Islet precursor cell (in vitro differentiated cells): ENCODE data around the gene BOLA3.
"Not testable (repeated sequence)": the region's sequence is repeated elsewhere in the genome, so short reads cannot be mapped to it uniquely, and the experiment has no call there.

Source experiments
- DNase-seq: peaks from one replicate; pipeline ENCODE4 v3.0.0-alpha.2; 2018

The BOLA3 gene

DNA sequence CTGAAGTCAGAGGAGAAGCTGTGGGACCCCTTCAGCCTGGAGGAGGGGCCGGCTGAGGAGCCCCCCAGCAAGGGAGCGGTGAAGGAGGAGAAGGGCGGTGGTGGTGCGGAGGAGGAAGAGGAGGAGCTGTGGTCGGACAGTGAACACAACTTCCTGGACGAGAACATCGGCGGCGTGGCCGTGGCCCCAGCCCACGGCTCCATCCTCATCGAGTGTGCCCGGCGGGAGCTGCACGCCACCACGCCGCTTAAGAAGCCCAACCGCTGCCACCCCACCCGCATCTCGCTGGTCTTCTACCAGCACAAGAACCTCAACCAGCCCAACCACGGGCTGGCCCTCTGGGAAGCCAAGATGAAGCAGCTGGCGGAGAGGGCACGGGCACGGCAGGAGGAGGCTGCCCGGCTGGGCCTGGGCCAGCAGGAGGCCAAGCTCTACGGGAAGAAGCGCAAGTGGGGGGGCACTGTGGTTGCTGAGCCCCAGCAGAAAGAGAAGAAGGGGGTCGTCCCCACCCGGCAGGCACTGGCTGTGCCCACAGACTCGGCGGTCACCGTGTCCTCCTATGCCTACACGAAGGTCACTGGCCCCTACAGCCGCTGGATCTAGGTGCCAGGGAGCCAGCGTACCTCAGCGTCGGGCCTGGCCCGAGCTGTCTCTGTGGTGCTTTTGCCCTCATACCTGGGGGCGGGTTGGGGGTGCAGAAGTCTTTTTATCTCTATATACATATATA is 46.0 kb downstream of the BOLA3 start:
- DNase-seq, result no peak

DNA sequence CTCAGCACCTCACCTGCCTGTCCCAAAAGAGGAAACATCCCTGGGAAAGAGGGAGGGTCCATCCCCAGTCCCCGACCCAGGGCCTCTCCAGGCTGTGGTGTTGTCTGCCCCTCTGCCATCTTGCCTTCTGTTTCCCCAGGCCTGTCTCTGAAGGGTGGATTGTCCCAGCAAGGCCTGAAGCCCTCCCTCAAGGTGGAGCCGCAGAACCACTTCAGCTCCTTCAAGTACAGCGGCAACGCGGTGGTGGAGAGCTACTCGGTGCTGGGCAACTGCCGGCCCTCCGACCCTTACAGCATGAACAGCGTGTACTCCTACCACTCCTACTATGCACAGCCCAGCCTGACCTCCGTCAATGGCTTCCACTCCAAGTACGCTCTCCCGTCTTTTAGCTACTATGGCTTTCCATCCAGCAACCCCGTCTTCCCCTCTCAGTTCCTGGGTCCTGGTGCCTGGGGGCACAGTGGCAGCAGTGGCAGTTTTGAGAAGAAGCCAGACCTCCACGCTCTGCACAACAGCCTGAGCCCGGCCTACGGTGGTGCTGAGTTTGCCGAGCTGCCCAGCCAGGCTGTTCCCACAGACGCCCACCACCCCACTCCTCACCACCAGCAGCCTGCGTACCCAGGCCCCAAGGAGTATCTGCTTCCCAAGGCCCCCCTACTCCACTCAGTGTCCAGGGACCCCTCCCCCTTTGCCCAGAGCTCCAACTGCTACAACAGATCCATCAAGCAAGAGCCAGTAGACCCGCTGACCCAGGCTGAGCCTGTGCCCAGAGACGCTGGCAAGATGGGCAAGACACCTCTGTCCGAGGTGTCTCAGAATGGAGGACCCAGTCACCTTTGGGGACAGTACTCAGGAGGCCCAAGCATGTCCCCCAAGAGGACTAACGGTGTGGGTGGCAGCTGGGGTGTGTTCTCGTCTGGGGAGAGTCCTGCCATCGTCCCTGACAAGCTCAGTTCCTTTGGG is 47.2 kb downstream of the BOLA3 start:
- DNase-seq, result no peak

DNA sequence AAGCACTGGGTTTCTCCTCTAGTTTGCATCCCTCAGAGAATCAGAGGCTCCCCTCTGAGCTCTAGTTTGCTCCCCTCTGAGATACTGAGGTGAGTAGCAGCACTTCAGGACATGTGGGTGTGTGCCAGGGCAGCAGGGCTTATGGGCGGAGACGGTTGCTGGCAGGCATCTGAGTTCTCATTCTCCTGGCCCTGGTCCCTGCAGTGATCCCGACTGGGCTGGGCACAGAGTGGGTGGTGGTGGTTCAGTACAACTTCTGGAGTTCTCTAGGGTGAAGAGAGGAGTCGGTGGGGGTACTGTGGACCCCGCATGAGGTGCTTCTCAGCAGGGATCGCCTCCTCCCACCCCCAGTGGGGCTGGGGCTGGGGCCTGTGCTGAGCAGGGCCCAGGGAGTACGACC is 47.9 kb downstream of the BOLA3 start:
- no peak for DNase-seq

DNA sequence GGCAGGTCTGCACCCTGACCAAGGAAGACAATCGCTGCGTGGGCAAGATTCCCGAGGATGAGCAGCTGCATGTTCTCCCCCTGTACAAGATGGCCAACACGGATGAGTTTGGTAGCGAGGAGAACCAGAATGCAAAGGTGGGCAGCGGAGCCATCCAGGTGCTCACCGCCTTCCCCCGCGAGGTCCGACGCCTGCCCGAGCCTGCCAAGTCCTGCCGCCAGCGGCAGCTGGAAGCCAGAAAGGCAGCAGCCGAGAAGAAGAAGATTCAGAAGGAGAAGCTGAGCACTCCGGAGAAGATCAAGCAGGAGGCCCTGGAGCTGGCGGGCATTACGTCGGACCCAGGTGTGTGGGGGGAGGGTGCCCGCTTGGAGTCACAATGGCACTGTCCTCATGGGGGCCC is 48.4 kb downstream of the BOLA3 start:
- no peak for DNase-seq

DNA sequence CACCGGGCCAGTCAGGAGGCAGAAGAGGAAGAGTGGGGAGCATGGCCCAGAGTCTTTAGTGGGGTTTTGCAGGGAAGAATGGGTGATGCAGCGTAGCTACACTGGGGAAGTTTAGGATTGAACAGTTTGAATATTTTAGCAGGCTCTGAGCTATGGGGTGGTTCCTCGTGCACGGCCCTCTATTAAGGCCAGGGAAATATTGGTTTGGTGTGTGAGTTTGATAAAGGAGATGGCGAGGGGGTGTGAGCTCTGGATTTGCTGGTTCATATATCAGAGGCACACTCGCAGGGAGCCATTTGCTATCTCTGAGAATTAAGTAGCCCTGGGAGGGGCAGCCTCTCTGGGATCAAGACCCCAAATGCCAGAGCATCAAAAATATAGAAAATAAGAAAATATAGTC is 50.1 kb downstream of the BOLA3 start:
- DNase-seq, result no peak

DNA sequence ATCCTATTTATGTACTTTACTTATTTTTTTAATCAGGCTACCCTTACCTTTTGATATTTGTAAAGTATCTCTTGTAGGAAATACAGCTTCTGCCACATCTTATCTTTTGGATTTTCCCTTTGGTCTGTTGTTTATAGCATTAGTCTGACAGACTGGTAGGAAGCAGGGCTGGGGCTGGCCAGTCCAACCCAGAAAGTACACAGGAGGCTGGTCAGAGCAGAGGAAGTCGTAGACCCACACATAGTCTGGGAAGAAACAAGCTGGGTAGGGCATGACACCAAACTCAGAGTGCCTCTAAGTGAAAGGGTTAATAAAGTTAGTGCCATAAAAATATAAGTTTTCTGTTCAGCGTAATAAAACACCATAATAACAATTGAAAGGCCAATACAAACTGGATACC is 51.7 kb downstream of the BOLA3 start:
- DNase-seq, result no peak

DNA sequence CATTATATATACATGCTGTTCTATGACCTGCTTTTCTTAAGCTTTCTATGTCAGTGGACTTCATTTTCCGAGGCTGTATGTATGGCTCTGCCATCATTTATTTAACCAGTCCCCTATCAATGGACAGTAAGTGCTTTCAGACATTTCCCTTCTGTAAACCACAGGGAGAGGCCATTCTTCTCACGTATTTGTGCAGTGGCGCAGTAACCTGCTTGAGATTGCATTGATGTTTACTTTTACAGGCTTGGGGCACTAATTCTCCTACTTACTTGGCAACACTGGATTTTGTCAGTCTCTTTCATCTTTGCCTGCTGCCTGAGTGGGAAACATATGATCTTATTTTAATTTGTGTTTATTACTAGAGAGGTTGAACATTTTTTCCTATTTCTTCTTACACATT is 52.1 kb downstream of the BOLA3 start:
- no peak for DNase-seq

DNA sequence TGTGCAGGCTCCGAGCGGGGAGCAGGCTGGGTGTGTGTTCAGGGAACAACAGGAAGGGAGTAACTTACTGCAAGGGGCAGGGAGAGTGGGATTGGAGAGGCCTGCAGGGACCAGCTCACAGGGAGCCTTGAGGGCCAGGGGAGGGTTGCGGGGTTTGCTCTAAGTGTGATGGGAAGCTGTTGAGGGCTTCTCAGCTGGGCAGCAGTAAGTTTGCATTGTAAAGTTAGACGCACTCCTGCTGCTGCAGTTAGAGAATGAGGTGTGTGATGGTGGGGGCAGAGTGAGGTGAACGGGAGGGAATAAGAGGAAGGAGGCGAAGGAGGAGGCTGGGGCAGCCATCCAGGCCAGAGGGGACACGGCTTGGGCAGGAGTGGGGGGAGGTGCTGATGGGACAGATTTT is 53.4 kb downstream of the BOLA3 start:
- DNase-seq, result no peak

DNA sequence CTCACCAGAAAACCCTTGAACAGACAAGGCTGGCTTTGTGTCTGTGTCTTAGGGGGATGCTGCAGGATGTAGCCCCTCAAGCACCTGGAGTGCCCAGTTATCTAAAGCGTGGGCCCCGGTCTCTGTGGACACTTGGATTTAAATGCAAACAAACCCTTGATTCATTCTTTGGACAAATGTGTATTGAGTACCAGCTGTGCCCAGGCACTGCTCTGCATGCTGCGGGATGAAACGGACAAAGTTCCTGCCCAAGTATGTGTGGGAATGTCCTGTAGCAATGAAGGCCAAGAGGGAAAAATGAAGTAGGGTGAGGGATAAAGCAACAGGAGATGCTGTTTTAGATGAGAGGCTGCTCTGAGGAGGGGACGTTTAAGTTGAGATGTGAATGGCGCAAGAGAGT is 53.9 kb downstream of the BOLA3 start:
- DNase-seq, result no peak

DNA sequence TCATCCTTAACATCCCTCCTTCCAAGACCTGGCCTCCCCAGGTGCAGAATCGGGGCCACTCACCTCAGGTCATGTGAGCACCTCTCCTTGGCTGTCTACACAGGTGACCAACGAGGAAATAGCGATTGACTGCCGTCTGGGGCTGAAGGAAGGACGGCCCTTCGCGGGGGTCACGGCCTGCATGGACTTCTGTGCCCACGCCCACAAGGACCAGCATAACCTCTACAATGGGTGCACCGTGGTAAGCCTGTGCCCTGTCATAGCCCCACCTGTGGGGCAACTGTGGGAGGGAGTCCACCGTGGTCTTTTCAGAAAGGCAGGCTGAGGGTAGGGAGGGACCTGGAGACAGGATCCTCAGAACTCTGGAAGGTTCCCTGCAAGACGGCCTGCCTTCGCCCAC is 54.3 kb downstream of the BOLA3 start:
- DNase-seq, result no peak

DNA sequence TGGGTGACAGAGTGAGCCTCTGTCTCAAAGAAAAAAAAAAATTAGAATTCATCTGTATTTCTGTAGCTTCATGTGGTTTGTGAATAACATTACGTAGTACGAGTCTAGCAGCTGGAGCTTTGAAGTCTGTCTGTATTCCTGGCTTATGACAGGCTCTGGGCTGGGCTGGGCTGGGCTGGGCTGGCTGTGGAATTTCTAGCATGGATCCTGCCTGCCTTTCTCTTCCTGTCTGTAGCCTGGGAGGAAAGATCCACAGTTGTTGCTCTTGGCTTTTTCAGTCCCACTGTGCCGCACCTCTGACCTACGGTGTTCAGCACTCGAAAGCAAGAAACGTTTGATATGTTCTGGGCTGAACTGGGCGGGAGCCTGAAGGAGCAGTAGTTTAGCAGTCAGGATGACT is 55.4 kb downstream of the BOLA3 start:
- DNase-seq, result no peak

DNA sequence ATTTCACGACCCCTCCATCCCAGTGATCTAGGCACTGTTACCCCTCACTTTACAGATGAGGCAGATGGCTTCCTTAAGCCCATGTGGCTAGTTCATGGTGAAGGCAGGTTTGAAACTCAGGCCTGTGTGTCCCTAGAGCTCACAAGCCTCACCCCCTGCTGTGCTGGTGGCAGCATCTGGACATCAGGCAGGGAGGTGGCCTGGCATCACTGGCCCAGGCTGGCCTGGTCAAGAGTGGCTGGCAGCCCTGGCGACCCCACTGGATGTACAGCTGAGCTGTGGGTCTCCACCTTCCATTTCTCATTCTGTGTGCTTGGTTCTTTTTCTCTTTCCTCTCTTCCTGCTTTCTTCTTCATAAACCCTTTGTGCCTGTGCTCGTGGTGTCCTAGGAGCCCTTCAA is 56.3 kb downstream of the BOLA3 start:
- DNase-seq, result no peak

DNA sequence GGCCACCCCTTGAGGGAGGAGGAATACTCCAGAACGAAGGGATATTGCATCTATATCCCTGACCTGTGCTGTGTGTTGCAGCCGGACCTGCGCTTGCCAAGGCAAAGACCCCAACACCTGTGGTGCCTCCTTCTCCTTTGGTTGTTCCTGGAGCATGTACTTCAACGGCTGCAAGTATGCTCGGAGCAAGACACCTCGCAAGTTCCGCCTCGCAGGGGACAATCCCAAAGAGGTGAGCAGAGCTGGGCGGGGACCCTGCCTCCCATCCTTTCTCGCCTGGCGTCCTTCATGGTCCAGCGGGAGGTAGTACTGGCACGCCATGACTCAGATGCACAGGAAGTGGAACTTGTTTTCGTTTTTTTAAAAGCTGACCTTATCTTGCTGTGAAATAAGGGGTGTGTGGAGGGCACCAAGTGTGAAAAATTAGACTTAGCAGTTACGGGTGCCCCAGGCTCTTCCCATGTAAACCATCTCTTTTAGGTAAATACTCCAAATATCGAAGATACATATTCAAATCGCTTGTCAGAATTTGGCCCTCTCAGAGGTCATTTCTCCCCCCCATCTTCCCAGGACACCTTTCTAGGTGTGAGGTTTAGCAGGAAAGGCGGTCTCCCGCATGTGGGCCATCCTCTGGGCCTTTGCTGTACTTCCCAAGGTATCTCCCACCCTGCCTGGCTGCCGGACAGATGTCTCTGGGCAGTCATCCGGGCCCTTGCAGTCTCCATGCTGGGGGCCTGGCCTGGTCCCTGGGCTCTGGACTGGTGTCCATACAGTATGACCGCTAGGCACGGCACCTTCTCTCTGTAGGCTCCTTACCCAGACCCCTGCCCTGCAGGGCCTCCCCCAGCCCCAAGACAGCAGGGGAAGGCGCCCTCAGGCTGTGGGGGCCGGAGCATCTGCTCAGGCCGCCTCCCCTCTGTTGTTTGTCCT is 57.6 kb downstream of the BOLA3 start:
- no peak for DNase-seq

DNA sequence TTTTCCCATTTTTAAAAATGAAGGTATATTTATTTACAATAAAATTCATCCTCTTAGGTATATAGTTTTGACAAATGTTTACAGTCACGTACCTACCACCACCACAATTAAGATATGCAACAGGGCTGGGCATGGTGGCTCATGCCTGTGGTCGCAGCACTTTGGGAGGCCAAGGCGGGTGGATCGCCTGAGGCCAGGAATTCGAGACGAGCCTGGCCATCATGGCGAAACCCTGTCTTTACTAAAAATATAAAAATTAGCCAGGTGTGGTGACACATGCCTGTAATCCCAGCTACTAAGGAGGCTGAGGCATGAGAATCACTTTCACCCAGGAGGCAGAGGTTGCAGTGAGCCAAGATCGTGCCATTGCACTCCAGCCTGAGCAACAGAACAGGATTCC is 59.0 kb downstream of the BOLA3 start:
- DNase-seq, result not testable (repeated sequence)

DNA sequence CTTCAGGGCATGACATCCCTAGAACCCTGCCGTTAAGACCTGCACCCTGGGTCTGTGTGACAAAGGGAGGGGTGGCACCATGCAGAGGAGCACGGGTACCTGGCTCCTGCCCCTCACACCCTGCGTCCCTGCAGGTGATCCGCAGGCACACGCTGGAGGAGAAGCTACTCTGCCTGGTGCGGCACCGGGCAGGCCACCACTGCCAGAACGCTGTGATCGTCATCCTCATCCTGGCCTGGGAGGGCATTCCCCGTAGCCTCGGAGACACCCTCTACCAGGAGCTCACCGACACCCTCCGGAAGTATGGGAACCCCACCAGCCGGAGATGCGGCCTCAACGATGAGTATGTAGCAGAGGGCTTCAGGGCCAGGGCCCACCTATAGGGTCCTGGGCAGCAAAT is 60.0 kb downstream of the BOLA3 start:
- no peak for DNase-seq

DNA sequence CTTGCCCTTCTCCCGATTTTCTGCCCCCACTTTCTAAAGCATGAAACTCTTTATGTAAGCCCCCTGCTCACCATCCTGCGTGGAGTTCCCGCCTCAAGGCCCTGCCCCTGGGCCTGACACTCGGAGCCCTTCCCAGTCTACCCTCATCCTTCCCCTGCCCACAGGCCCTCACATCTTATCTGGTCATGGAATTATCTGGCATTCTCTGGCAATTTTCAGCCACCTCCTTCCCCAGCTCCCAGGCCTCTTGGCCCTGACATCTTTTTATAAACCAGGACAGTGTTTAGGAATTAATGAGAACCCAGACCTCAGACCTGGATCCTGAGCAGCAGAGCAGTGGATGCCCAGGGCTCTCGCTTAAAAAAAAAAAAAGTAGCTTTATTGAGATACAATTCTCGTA is 61.7 kb downstream of the BOLA3 start:
- no peak for DNase-seq
